ENCODE measurements around the gene EGLN2. TPM values are rescaled to one million over a fixed set of nuclear protein-coding genes. Genes with fewer than 3 reads are reported as not detected.
"Not testable (repeated sequence)": the region's sequence is repeated elsewhere in the genome, so short reads cannot be mapped to it uniquely, and the experiment has no call there.

EGLN2 gene
- total RNA-seq, 1 donor, result 70.8 TPM

DNA sequence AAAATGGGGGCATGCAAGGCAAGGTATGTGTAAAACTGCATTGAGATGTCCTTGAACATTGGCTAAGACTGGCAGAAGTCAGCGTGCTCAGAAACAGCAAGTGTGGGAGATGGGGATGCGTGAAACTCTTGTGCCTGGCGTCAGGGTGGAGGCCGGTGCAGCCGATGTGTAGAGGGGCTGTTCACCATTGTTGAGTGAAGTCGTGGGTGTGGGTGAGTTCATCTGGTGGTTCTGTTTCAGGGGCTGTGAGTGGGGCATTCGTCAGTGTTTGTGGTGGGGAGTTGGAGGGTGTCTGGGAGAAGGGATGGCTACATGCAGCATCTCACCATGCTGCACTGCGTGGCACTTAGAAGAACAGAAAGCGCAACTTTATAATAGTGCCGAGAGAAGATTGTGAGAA lies 35.0 kb upstream of the EGLN2 start:
- no peak for DNase-seq (ENCODE audit: low read depth)
- no peak for TF ChIP-seq CTCF (IDR thresholded peaks at IDR 0.05; ENCODE audit: insufficient read depth, low read depth, low read length)
- H3K4me3 ChIP-seq (ENCODE audit: low read depth, low read length), result no peak overlapping the region

- not testable (repeated sequence) for H3K4me3 ChIP-seq (ENCODE audit: low read depth, low read length); DNase-seq (ENCODE audit: low read depth)
Measured at GRCh38 chr19:40766385-40766784, 32.6 kb upstream of the EGLN2 start.

DNA sequence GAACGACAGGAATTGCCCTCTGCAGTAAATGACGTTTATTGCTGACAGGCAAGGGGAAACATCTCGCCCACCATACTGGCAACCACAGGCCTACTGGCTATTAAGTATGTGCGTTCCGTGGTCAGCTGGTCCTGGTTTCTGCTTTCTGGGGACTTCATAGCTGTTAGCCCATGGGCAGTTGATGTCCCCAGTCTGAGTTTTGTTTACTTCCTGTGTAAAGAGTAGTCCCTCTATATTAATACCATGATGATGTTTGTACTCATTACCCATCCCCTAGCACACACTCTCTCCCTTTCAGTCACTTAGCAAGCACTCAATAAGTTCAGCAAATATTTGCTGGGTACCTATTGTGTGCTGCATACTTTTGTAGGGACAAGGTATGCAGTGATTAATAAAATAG lies 30.1 kb upstream of the EGLN2 start:
- DNase-seq (ENCODE audit: low read depth), result no peak
- H3K4me3 ChIP-seq (ENCODE audit: low read depth, low read length), result no peak overlapping the region
- no peak for TF ChIP-seq CTCF (IDR thresholded peaks at IDR 0.05; ENCODE audit: insufficient read depth, low read depth, low read length)

DNA sequence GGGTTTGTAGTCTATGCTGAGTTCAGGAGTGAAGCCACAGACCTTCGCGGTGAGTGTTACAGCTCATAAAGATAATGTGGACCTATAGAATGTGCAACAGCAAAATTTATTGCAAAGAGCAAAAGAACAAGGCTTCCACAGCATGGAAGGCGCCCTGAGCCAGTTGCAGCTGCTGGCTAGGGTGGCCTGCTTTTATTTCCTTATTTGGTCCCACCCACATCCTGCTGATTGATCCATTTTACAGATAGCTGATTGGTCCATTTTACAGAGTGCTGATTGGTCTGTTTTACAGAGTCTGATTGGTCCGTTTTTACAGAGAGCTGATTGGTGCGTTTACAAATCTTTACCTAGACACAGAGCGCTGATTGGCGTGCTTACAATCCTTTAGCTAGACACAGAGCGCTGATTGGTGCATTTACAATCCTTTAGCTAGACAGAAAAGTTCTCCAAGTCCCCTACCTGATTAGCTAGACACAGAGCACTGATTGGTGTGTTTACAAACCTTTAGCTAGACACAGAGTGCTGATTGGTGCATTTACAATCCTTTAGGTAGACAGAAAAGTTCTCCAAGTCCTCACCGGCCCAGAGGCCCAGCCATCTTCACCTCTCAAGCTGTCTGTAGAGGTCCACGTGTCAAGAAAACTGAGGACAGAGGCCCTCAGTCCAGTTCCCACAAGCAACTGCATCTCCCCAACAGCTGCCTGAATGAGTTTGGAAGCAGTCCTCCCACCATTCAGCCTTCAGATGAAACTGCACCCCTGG lies 27.7 kb upstream of the EGLN2 start:
- H3K4me3 ChIP-seq (ENCODE audit: low read depth, low read length), result not testable (repeated sequence)
- DNase-seq (ENCODE audit: low read depth), result peak; percentile 66

- no peak for TF ChIP-seq CTCF (IDR thresholded peaks at IDR 0.05; ENCODE audit: insufficient read depth, low read depth, low read length)
- no peak for DNase-seq (ENCODE audit: low read depth)
- no peak within 1 kb of the TSS for H3K4me3 ChIP-seq (ENCODE audit: low read depth, low read length)
Measured at GRCh38 chr19:40774916-40775631, 23.9 kb upstream of the EGLN2 start, which contains the start of gene MIA. MIA (plus strand) TSS chr19:40775521; CDS start chr19:40775543, 22 bp downstream.

GRCh38 chr19:40775632-40776022 lies 23.4 kb upstream of the EGLN2 start:
- no peak overlapping the region for H3K4me3 ChIP-seq (ENCODE audit: low read depth, low read length)
- DNase-seq (ENCODE audit: low read depth), result no peak
- no peak for TF ChIP-seq CTCF (IDR thresholded peaks at IDR 0.05; ENCODE audit: insufficient read depth, low read depth, low read length)

GRCh38 chr19:40776364-40776763 lies 22.6 kb upstream of the EGLN2 start:
- no peak for TF ChIP-seq CTCF (IDR thresholded peaks at IDR 0.05; ENCODE audit: insufficient read depth, low read depth, low read length)
- no peak for DNase-seq (ENCODE audit: low read depth)
- H3K4me3 ChIP-seq (ENCODE audit: low read depth, low read length), result no peak overlapping the region

All from fibroblast of villous mesenchyme (primary cell).